Upper lobe of left lung (tissue), 6 donors: Measurements from ENCODE around the gene SLAMF9. TPM values are rescaled to one million over a fixed set of nuclear protein-coding genes. Genes with fewer than 3 reads are reported as not detected.
A peak's percentile ranks its signal among the peaks of the same experiment; 100 is the strongest.

Experiments used
- ATAC-seq, 2 donors: fragments of 200-7000 bp; cut with Tn5 transposase; one replicate each; pipeline ENCODE4 v1.9.1; 2022; ENCODE audit warnings: mild to moderate bottlenecking in 2 of 2, moderate library complexity in 2 of 2; ENCODE audit not compliant: low FRiP score in 2 of 2
- DNase-seq, 2 donors: peaks; one replicate each; pipeline ENCODE4 v3.0.0-alpha.2; 2019 to 2020
- H3K27ac ChIP-seq, 4 donors: fragments of 200-600 bp; sonication (generic); one replicate each; pipeline ENCODE4 v1.5.1; 2016 to 2019
- H3K27me3 ChIP-seq, 4 donors: fragments of 200-600 bp; sonication (generic); one replicate each; pipeline ENCODE4 v1.5.1; 2017 to 2019
- H3K36me3 ChIP-seq, 4 donors: fragments of 200-600 bp; sonication (generic); one replicate each; pipeline ENCODE4 v1.5.1; 2016 to 2019
- H3K4me1 ChIP-seq, 4 donors: fragments of 200-600 bp; sonication (generic); one replicate each; pipeline ENCODE4 v1.5.1; 2018 to 2019
- H3K4me3 ChIP-seq, 4 donors: fragments of 200-600 bp; sonication (generic); one replicate each; pipeline ENCODE4 v1.5.1; 2017 to 2019; ENCODE audit warnings: mild to moderate bottlenecking in 2 of 4, moderate library complexity in 1 of 4
- H3K9me3 ChIP-seq, 4 donors: fragments of 200-600 bp; sonication (generic); one replicate each; pipeline ENCODE4 v1.5.1; 2018 to 2019
- CTCF ChIP-seq, 6 experiments: fragments of 450-650 bp in 4 of 6; fragments of 200-600 bp in 2 of 6; sonication (generic) in 2 of 6; IDR thresholded peaks; one replicate each; pipeline ENCODE4 v1.5.1; 2016 to 2019; ENCODE audit warnings: antibody characterized with exemption in 6 of 6
- EP300 ChIP-seq, 4 donors: sonication (generic); formaldehyde crosslinking; IDR thresholded peaks; one replicate each; pipeline ENCODE4 v1.5.1; 2017; ENCODE audit warnings: antibody characterized with exemption in 4 of 4, control low read depth in 2 of 4
- POLR2A ChIP-seq, 4 donors: fragments of 450-650 bp; IDR thresholded peaks; one replicate each; pipeline ENCODE4 v1.5.1; 2016 to 2017; ENCODE audit warnings: antibody characterized with exemption in 4 of 4, mild to moderate bottlenecking in 2 of 4
- POLR2AphosphoS5 ChIP-seq, 2 donors: sonication (generic); formaldehyde crosslinking; IDR thresholded peaks; one replicate each; pipeline ENCODE4 v1.5.1; 2017; ENCODE audit warnings: antibody characterized with exemption in 2 of 2
- WGBS, 2 donors: methylation state at CpG; one replicate each; pipeline ENCODE4 v1.1.5; 2017 to 2018; 5-methylcytosine and 5-hydroxymethylcytosine counted together
- total RNA-seq, 6 donors: library from RNA; depleted of rRNA in 4 of 6; stranded (reverse); fragments of >200 nt in 4 of 6; gene quantifications; one replicate each; pipeline versions ENCODE4 v1.1.0 to v1.2.1, GENCODE V29; 2016 to 2021
- donor health status: DM: no; HTN: no; CAD: no; lungs with moderate emphysema.
- donor health status: DM: no; HTN: yes; CAD: no; lungs with severe emphysema.

Gene SLAMF9
- total RNA-seq, 6 donors from 2014 or later = 0.34 TPM; not detected in 5

- TF ChIP-seq POLR2AphosphoS5 (IDR thresholded peaks at IDR 0.05) (no peak), CTCF (IDR thresholded peaks at IDR 0.05) (no peak), POLR2A (IDR thresholded peaks at IDR 0.05) (no peak), EP300 (IDR thresholded peaks at IDR 0.05) (no peak)
- 73 to 78% methylated on average over 2 of the region's 2 CpGs for WGBS, 2 donors
- Histone ChIP-seq H3K9me3 (no peaks in the 10 kb centered on the region), H3K36me3 (no peaks in the 10 kb centered on the region), H3K4me3 (no peak overlapping the region), H3K4me1 (peaks cover 0 to 14% (median 5%) of the 10 kb centered on the region in 4 donors), H3K27me3 (no peaks in the 10 kb centered on the region), H3K27ac (no peak overlapping the region)
- ATAC-seq (no peak), DNase-seq (no peak)
These were observed 39.9 kb upstream of the SLAMF9 start for GRCh38 chr1:159993911-159994310.

GRCh38 chr1:159992161-159992560 is 38.1 kb upstream of the SLAMF9 start:
- 81 to 92% methylated on average over 1 of the region's 1 CpG for WGBS, 2 donors
- ATAC-seq (peak in 1 of 2 donors; percentile 8), DNase-seq (no peak)
- H3K27me3 ChIP-seq = no peaks in the 10 kb centered on the region
- peak overlapping the region in 1 of 4 donors; percentile 41 for H3K27ac ChIP-seq
- TF ChIP-seq POLR2AphosphoS5 (IDR thresholded peaks at IDR 0.05) = no peak
- TF ChIP-seq EP300 (IDR thresholded peaks at IDR 0.05) = no peak
- no peak for TF ChIP-seq POLR2A (IDR thresholded peaks at IDR 0.05)
- no peak for TF ChIP-seq CTCF (IDR thresholded peaks at IDR 0.05)
- H3K36me3 ChIP-seq = no peaks in the 10 kb centered on the region
- H3K4me3 ChIP-seq = no peak overlapping the region
- H3K9me3 ChIP-seq = no peaks in the 10 kb centered on the region
- H3K4me1 ChIP-seq = peaks cover 0 to 14% (median 5%) of the 10 kb centered on the region in 4 donors

- no peak for TF ChIP-seq CTCF (IDR thresholded peaks at IDR 0.05)
- no peaks in the 10 kb centered on the region for H3K27me3 ChIP-seq
- ATAC-seq (peak; percentile 55 to 61), DNase-seq (peak in 1 of 2 donors; percentile 75)
- no peaks in the 10 kb centered on the region for H3K36me3 ChIP-seq
- no peaks in the 10 kb centered on the region for H3K9me3 ChIP-seq
- peak overlapping the region; percentile 1 to 61 (median 40) for H3K27ac ChIP-seq
- WGBS, 2 donors = 29% methylated on average over 4 of the region's 4 CpGs
- peak overlapping the region in 1 of 4 donors; percentile 13 for H3K4me3 ChIP-seq
- H3K4me1 ChIP-seq = peaks cover 0 to 11% (median 5%) of the 10 kb centered on the region in 4 donors
These were observed 37.5 kb upstream of the SLAMF9 start for GRCh38 chr1:159991513-159991912.

- Histone ChIP-seq H3K36me3 (no peaks in the 10 kb centered on the region), H3K4me1 (peaks cover 0 to 11% (median 5%) of the 10 kb centered on the region in 4 donors), H3K4me3 (no peak overlapping the region), H3K9me3 (no peaks in the 10 kb centered on the region), H3K27me3 (no peaks in the 10 kb centered on the region), H3K27ac (no peak overlapping the region)
- ATAC-seq (no peak), DNase-seq (no peak)
- no peak for TF ChIP-seq CTCF (IDR thresholded peaks at IDR 0.05)
- no peak for TF ChIP-seq POLR2AphosphoS5 (IDR thresholded peaks at IDR 0.05)
- TF ChIP-seq EP300 (IDR thresholded peaks at IDR 0.05) = no peak
- TF ChIP-seq POLR2A (IDR thresholded peaks at IDR 0.05) = no peak
- WGBS, 2 donors = 87 to 95% methylated on average over 5 of the region's 5 CpGs
These were observed 36.0 kb upstream of the SLAMF9 start for GRCh38 chr1:159990005-159990404.

GRCh38 chr1:159989581-159989980 is 35.5 kb upstream of the SLAMF9 start:
- ATAC-seq (no peak), DNase-seq (no peak)
- Histone ChIP-seq H3K27ac (no peak overlapping the region), H3K4me1 (peaks cover 0 to 11% (median 5%) of the 10 kb centered on the region in 4 donors), H3K27me3 (no peaks in the 10 kb centered on the region), H3K36me3 (no peaks in the 10 kb centered on the region), H3K9me3 (no peaks in the 10 kb centered on the region), H3K4me3 (no peak overlapping the region)
- 77 to 93% methylated on average over 3 of the region's 3 CpGs for WGBS, 2 donors
- no peak for TF ChIP-seq POLR2AphosphoS5 (IDR thresholded peaks at IDR 0.05)
- TF ChIP-seq CTCF (IDR thresholded peaks at IDR 0.05) = no peak
- TF ChIP-seq POLR2A (IDR thresholded peaks at IDR 0.05) = no peak
- TF ChIP-seq EP300 (IDR thresholded peaks at IDR 0.05) = no peak
